Suprapubic skin (tissue), 4 donors: ENCODE results near the gene FUNDC2. TPM values are rescaled to one million over a fixed set of nuclear protein-coding genes. Genes with fewer than 3 reads are reported as not detected.

ENCODE experiments used
- DNase-seq, 2 donors: peaks; one replicate each; pipeline ENCODE4 v3.0.0-alpha.2; 2019; ENCODE audit warnings: low spot score in 2 of 2
- H3K27ac ChIP-seq: fragments of 200-600 bp; sonication (generic); one replicate; pipeline ENCODE4 v1.5.1; 2019
- H3K27me3 ChIP-seq: fragments of 200-600 bp; sonication (generic); one replicate; pipeline ENCODE4 v1.5.1; 2019
- H3K36me3 ChIP-seq: fragments of 200-600 bp; sonication (generic); one replicate; pipeline ENCODE4 v1.5.1; 2019
- H3K4me1 ChIP-seq: fragments of 200-600 bp; sonication (generic); one replicate; pipeline ENCODE4 v1.5.1; 2019
- H3K4me3 ChIP-seq: fragments of 200-600 bp; sonication (generic); one replicate; pipeline ENCODE4 v1.5.1; 2019; ENCODE audit warnings: mild to moderate bottlenecking
- H3K9me3 ChIP-seq: fragments of 200-600 bp; sonication (generic); one replicate; pipeline ENCODE4 v1.5.1; 2019
- EP300 ChIP-seq: sonication (generic); formaldehyde crosslinking; IDR thresholded peaks from one replicate; pipeline ENCODE4 v1.6.1; 2017; ENCODE audit warnings: antibody characterized with exemption
- POLR2A ChIP-seq, 2 donors: fragments of 450-650 bp; IDR thresholded peaks; one replicate each; pipeline ENCODE4 v1.6.1; 2017; ENCODE audit warnings: antibody characterized with exemption in 2 of 2, mild to moderate bottlenecking in 2 of 2, moderate library complexity in 2 of 2
- POLR2AphosphoS5 ChIP-seq, 3 donors: sonication (generic); formaldehyde crosslinking; IDR thresholded peaks; one replicate each; pipeline ENCODE4 v1.6.1; 2017; ENCODE audit warnings: antibody characterized with exemption in 3 of 3
- whole genome bisulfite sequencing: methylation state at CpG from one replicate; pipeline ENCODE4 v1.1.5; 2018; 5-methylcytosine and 5-hydroxymethylcytosine counted together
- total RNA-seq, 4 donors: library from RNA; depleted of rRNA; stranded (reverse); fragments of >200 nt; gene quantifications; one replicate each; pipeline ENCODE4 v1.1.0, GENCODE V29; 2016
- TF ChIP-seq, protein P1 (sequence below), 2 donors: fragments of 200-600 bp in 1 of 2; fragments of 450-650 bp in 1 of 2; sonication (generic) in 1 of 2; IDR thresholded peaks; one replicate each; pipeline ENCODE4 v1.5.1; 2016 to 2019; ENCODE audit warnings: antibody characterized with exemption in 2 of 2, mild to moderate bottlenecking in 1 of 2, moderate library complexity in 1 of 2

The FUNDC2 gene
- total RNA-seq, 4 donors from 2014 or later: 22.9 to 37.9 (median 28.6) TPM

DNA sequence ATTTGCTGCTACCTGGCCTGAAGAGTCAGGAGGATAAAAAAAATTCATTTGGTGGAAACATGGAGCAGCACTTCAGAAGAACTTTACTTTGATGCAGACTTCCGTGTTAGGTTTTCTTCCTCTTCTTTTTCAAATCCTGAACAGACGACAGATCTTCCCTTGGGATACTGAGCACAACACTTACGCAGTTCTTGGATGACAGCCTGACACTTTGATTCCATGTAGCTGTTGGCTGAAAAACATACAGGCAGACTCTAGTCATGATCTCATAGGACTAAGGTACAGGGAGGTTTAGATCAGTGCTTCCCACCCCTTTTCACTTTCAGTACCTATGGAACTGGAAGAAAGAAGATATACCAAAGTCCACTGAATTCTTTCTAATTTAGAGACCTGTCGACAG is 35.1 kb downstream of the FUNDC2 start:
- 74% methylated on average over 4 of the region's 4 CpGs for WGBS
- peaks cover 3% of the 10 kb centered on the region for H3K36me3 ChIP-seq
- no peak overlapping the region for H3K27ac ChIP-seq
- no peak for DNase-seq
- no peak overlapping the region for H3K4me3 ChIP-seq
- no peaks in the 10 kb centered on the region for H3K27me3 ChIP-seq
- H3K4me1 ChIP-seq: peaks cover 5% of the 10 kb centered on the region
- TF ChIP-seq POLR2A (IDR thresholded peaks at IDR 0.05) (no peak), POLR2AphosphoS5 (IDR thresholded peaks at IDR 0.05) (no peak), EP300 (no peak)
- TF ChIP-seq, protein P1, sequence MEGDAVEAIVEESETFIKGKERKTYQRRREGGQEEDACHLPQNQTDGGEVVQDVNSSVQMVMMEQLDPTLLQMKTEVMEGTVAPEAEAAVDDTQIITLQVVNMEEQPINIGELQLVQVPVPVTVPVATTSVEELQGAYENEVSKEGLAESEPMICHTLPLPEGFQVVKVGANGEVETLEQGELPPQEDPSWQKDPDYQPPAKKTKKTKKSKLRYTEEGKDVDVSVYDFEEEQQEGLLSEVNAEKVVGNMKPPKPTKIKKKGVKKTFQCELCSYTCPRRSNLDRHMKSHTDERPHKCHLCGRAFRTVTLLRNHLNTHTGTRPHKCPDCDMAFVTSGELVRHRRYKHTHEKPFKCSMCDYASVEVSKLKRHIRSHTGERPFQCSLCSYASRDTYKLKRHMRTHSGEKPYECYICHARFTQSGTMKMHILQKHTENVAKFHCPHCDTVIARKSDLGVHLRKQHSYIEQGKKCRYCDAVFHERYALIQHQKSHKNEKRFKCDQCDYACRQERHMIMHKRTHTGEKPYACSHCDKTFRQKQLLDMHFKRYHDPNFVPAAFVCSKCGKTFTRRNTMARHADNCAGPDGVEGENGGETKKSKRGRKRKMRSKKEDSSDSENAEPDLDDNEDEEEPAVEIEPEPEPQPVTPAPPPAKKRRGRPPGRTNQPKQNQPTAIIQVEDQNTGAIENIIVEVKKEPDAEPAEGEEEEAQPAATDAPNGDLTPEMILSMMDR (IDR thresholded peaks at IDR 0.05): no peak
- no peaks in the 10 kb centered on the region for H3K9me3 ChIP-seq

DNA sequence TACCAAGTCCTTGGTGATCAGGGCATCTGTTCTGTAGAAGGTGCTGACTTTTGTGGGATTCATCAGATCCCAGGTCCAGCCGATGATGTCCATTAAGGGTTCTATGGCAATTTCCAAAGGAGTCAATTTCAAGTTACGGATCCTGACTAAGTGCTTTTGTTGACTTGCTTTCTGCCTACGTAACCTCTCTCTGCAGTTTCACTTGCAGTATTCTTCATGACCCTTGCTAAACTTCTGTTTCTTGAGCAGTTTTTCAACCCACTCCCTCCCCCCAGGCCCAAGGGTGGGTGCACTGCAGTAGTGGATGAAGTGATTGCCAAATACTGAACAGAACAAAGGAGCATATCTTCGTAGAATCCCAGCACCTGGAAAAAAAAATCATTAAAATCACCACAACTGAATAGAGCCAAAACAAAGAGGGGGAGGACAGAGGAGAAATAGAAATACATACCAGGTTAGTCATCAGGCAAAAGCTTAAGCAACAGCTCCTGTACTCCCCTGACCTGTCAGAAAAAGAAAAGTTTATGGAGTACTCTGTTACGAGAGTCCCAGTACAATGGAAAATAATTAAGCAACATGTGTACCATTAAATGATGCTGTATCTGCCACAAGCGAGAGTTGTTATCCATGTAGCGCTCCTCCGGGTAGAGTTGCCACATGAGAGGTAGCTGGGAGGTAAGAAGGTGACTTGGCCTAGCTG is 38.5 kb downstream of the FUNDC2 start:
- WGBS: 79% methylated on average over 8 of the region's 8 CpGs
- Histone ChIP-seq H3K4me1 (no peaks in the 10 kb centered on the region), H3K36me3 (peaks cover 3% of the 10 kb centered on the region), H3K9me3 (no peaks in the 10 kb centered on the region), H3K4me3 (no peak overlapping the region), H3K27me3 (no peaks in the 10 kb centered on the region), H3K27ac (no peak overlapping the region)
- no peak for DNase-seq
- TF ChIP-seq POLR2A (IDR thresholded peaks at IDR 0.05) (no peak), EP300 (no peak), POLR2AphosphoS5 (IDR thresholded peaks at IDR 0.05) (no peak)
- TF ChIP-seq, protein P1 (IDR thresholded peaks at IDR 0.05): no peak

DNA sequence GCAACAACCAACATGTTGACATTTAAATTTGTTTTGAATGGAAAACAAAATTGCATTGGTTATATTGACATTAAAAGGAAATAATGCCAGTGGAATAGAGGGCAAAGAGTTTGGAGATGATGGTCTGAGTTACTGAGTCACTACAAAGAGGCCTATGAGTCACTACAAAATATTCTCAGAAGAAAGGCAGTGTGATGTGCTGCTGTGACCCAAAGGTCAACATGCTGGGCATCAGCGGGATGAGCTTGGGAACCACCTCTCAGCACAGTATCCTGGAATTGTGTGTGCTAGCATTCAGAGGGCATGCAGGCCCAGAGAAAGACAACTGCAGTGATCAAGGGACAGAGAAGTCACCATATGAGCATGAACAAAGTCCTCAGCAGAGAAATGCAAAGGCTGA is 41.5 kb downstream of the FUNDC2 start:
- 72% methylated on average over 1 of the region's 1 CpG for WGBS
- Histone ChIP-seq H3K27me3 (no peaks in the 10 kb centered on the region), H3K4me1 (no peaks in the 10 kb centered on the region), H3K9me3 (no peaks in the 10 kb centered on the region), H3K4me3 (no peak overlapping the region), H3K36me3 (no peaks in the 10 kb centered on the region), H3K27ac (no peak overlapping the region)
- no peak for TF ChIP-seq EP300
- no peak for TF ChIP-seq POLR2A (IDR thresholded peaks at IDR 0.05)
- TF ChIP-seq, protein P1 (IDR thresholded peaks at IDR 0.05): no peak
- TF ChIP-seq POLR2AphosphoS5 (IDR thresholded peaks at IDR 0.05): no peak
- DNase-seq: no peak

DNA sequence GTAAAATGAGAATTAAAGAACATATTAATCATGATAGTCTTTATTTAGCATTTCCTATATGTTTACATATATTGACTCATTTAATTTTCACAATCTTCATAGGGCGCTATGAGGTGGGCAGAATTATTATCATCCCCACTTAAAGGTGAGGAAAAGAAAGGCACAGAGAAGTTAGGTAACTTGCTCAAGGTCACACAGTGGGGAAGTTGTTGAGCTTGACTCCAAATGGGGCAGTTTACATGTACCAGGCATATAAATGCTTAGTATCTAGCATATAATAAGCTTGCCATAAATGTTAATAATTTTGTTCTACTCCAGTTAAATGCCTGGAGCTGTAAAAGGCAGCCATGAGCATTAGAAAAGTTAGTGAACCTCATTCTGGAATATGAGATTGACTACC is 42.8 kb downstream of the FUNDC2 start:
- TF ChIP-seq POLR2AphosphoS5 (IDR thresholded peaks at IDR 0.05): no peak
- no peak for TF ChIP-seq POLR2A (IDR thresholded peaks at IDR 0.05)
- TF ChIP-seq, protein P1 (IDR thresholded peaks at IDR 0.05): no peak
- TF ChIP-seq EP300: no peak
- DNase-seq: no peak
- Histone ChIP-seq H3K27ac (no peak overlapping the region), H3K4me1 (no peaks in the 10 kb centered on the region), H3K27me3 (no peaks in the 10 kb centered on the region), H3K9me3 (no peaks in the 10 kb centered on the region), H3K36me3 (no peaks in the 10 kb centered on the region), H3K4me3 (peak overlapping the region; percentile 63)
- 83% methylated on average over 1 of the region's 1 CpG for WGBS

DNA sequence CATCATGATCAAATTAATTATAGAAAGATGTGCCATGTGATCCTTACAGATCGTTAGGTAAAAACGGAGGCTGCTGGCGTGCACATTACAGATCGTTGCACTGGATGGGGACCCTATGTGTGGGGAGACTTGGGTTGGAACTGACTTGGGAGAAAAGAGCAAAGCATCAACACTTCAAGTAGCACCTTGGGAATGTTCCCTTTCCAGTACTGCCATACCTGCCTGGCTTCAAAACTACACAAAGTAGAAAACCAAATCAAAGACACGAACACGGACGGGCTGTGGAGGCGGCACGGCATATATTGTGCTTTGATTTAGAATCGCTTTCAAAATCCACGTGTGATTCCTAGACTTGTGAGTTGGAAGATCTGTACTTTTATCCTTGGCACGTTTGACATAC is 43.4 kb downstream of the FUNDC2 start:
- Histone ChIP-seq H3K27ac (no peak overlapping the region), H3K9me3 (no peaks in the 10 kb centered on the region), H3K27me3 (no peaks in the 10 kb centered on the region), H3K4me1 (no peaks in the 10 kb centered on the region), H3K36me3 (no peaks in the 10 kb centered on the region), H3K4me3 (peak overlapping the region; percentile 63)
- DNase-seq: no peak
- no peak for TF ChIP-seq POLR2A (IDR thresholded peaks at IDR 0.05)
- TF ChIP-seq, protein P1 (IDR thresholded peaks at IDR 0.05): no peak
- TF ChIP-seq EP300: no peak
- no peak for TF ChIP-seq POLR2AphosphoS5 (IDR thresholded peaks at IDR 0.05)
- WGBS: 46% methylated on average over 12 of the region's 12 CpGs
